Caco-2 (cell line): Measurements from ENCODE around the gene ERC1. TPM values are rescaled to one million over a fixed set of nuclear protein-coding genes. Genes with fewer than 3 reads are reported as not detected.

ENCODE experiments used
- BruUV-seq: library from RNA; stranded (reverse); fragments of 400-500 nt; replicated peaks from 2 replicates; lab custom pipeline; 2021; lab: Mats Ljungman, UMichigan
- CTCF ChIA-PET: fragments of 300-600 bp; sonication (Branson Sonifier 250); formaldehyde crosslinking; loops from one replicate; lab custom pipeline; 2022; ENCODE audit warnings: antibody characterized with exemption; lab: Charles Lee
- POLR2A ChIA-PET: fragments of 300-600 bp; sonication (Branson Sonifier 250); formaldehyde crosslinking; loops from one replicate; lab custom pipeline; 2022; ENCODE audit warnings: antibody characterized with exemption; lab: Charles Lee
- DNase-seq, 2 experiments: peaks; one replicate each; pipeline versions ENCODE4 v3.0.0 to v3.0.0-alpha.2; 2020 to 2022
- H3K27me3 ChIP-seq: replicated peaks from 2 replicates; pipeline ENCODE4 v1.6.0; 2011; ENCODE audit warnings: low read length; ENCODE audit not compliant: control insufficient read depth, insufficient read depth
- H3K36me3 ChIP-seq: 2 replicates; pipeline ENCODE4 v1.5.1; 2011; ENCODE audit warnings: low read length; ENCODE audit not compliant: control insufficient read depth, insufficient read depth
- H3K4me1 ChIP-seq: fragments of 250-450 bp; sonication (Bioruptor Pico); 2 replicates; pipeline ENCODE4 v1.5.1; 2020; ENCODE audit warnings: mild to moderate bottlenecking
- H3K4me3 ChIP-seq: 2 replicates; pipeline ENCODE4 v1.5.1; 2011; ENCODE audit warnings: low read depth, mild to moderate bottlenecking, control low read depth, low read length
- H3K9me3 ChIP-seq: fragments of 250-450 bp; sonication (Bioruptor Pico); 2 replicates; pipeline ENCODE4 v1.5.1; 2020; ENCODE audit warnings: mild to moderate bottlenecking, moderate library complexity
- H3K27ac Mint-ChIP-seq: one replicate; pipeline ENCODE4 v1.8.0; 2022; ENCODE audit warnings: mixed read lengths; ENCODE audit not compliant: unreplicated experiment
- H3K27me3 Mint-ChIP-seq: one replicate; pipeline ENCODE4 v1.8.0; 2022; ENCODE audit warnings: mixed read lengths; ENCODE audit not compliant: insufficient read depth, unreplicated experiment
- H3K36me3 Mint-ChIP-seq: one replicate; pipeline ENCODE4 v1.8.0; 2022; ENCODE audit warnings: mild to moderate bottlenecking, mixed read lengths; ENCODE audit not compliant: insufficient read depth, unreplicated experiment
- H3K4me1 Mint-ChIP-seq: one replicate; pipeline ENCODE4 v1.8.0; 2022; ENCODE audit warnings: low read depth, mixed read lengths; ENCODE audit not compliant: unreplicated experiment
- H3K4me3 Mint-ChIP-seq: one replicate; pipeline ENCODE4 v1.8.0; 2022; ENCODE audit warnings: mild to moderate bottlenecking, moderate library complexity, mixed read lengths; ENCODE audit not compliant: unreplicated experiment
- H3K9me3 Mint-ChIP-seq: one replicate; pipeline ENCODE4 v1.8.0; 2022; ENCODE audit warnings: mixed read lengths; ENCODE audit not compliant: unreplicated experiment
- CTCF ChIP-seq, 2 experiments: fragments of 200-600 bp in 1 of 2; IDR thresholded peaks; 1 replicate in 1 of 2; 2 replicates in 1 of 2; pipeline versions ENCODE4 v1.5.1 to v1.8.0; 2011 to 2022; ENCODE audit warnings: antibody characterized with exemption in 1 of 2, control low read depth in 1 of 2, inconsistent platforms in 1 of 2, low read depth in 1 of 2, low read length in 1 of 2, mild to moderate bottlenecking in 1 of 2, moderate library complexity in 1 of 2; ENCODE audit not compliant: insufficient read depth in 1 of 2, severe bottlenecking in 1 of 2, unreplicated experiment in 1 of 2
- intact Hi-C: fragments of 100-400 bp; cut with micrococcal nuclease; formaldehyde crosslinking; loops from one replicate; pipeline ENCODE4 v1.10.0; 2022; ENCODE audit not compliant: unreplicated experiment
- total RNA-seq: library from RNA; stranded (reverse); gene quantifications from 2 replicates; pipeline ENCODE4 v1.2.3, GENCODE V29; 2022

The ERC1 gene
- total RNA-seq, 1 experiment from 2014 or later, result 88.4 TPM

GRCh38 chr12:1324099-1324498 is 333.1 kb downstream of the ERC1 start:
- POLR2A ChIA-PET, result no interaction called here

GRCh38 chr12:1324910-1325309 is 333.9 kb downstream of the ERC1 start:
- ChIA-PET POLR2A (no interaction called here), CTCF (no interaction called here)
- peaks cover 5% of the 10 kb centered on the region; the same call in 1 of the 2 replicates for H3K4me1 ChIP-seq
- H3K4me1 Mint-ChIP-seq, result peaks cover 6% of the 10 kb centered on the region
- H3K36me3 ChIP-seq, result no peaks in the 10 kb centered on the region
- no peaks in the 10 kb centered on the region for H3K36me3 Mint-ChIP-seq
- no peaks in the 10 kb centered on the region for H3K27me3 ChIP-seq
- no TSS peak for BruUV-seq
- no peak for DNase-seq
- H3K9me3 Mint-ChIP-seq, result no peaks in the 10 kb centered on the region
- H3K27me3 Mint-ChIP-seq, result no peaks in the 10 kb centered on the region
- no peak overlapping the region for H3K4me3 ChIP-seq
- H3K4me3 Mint-ChIP-seq, result no peak overlapping the region
- H3K9me3 ChIP-seq, result no peaks in the 10 kb centered on the region
- TF ChIP-seq CTCF (IDR thresholded peaks at IDR 0.05; ENCODE audit: insufficient read depth in 1 of 2, low read depth in 1 of 2, low read length in 1 of 2, severe bottlenecking in 1 of 2, unreplicated experiment in 1 of 2), result no peak
- no peak overlapping the region for H3K27ac Mint-ChIP-seq
- intact Hi-C loops, result no loop called here

More at GRCh38 chr12:1324099-1324498, 333.1 kb downstream of the ERC1 start:
- no peaks in the 10 kb centered on the region for H3K27me3 Mint-ChIP-seq
- H3K4me3 ChIP-seq, result no peak overlapping the region
- H3K36me3 Mint-ChIP-seq, result no peaks in the 10 kb centered on the region
- H3K4me1 ChIP-seq, result no peaks in the 10 kb centered on the region
- no peaks in the 10 kb centered on the region for H3K9me3 ChIP-seq
- no peaks in the 10 kb centered on the region for H3K36me3 ChIP-seq
- no peaks in the 10 kb centered on the region for H3K27me3 ChIP-seq
- no peak for TF ChIP-seq CTCF (IDR thresholded peaks at IDR 0.05; ENCODE audit: insufficient read depth in 1 of 2, low read depth in 1 of 2, low read length in 1 of 2, severe bottlenecking in 1 of 2, unreplicated experiment in 1 of 2)
- CTCF ChIA-PET, result no interaction called here
- no peaks in the 10 kb centered on the region for H3K4me1 Mint-ChIP-seq
- no peak for DNase-seq
- no TSS peak for BruUV-seq
- no peak overlapping the region for H3K4me3 Mint-ChIP-seq
- no peak overlapping the region for H3K27ac Mint-ChIP-seq
- H3K9me3 Mint-ChIP-seq, result no peaks in the 10 kb centered on the region
- intact Hi-C loops, result no loop called here

DNA sequence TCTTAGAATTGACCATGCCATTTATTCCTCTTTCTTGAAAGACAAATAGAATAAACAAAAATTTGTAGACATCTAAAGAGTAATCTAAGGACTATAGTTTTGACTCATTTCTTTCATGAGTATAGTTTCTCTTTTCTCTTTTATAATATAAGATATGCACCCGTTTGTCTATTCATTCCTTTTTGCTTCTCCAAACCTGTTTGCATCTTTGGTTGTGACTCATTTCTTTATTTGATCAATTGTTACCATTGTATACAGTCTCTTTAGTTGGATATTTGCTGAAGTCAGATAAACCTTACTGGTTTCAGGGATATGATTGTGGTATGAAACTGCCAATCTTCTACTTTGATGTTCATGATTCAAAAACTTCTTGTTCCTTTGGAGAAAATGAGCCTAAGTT is 334.6 kb downstream of the ERC1 start:
- ChIA-PET POLR2A (no interaction called here), CTCF (no interaction called here)
- no peak overlapping the region for H3K27ac Mint-ChIP-seq
- Histone ChIP-seq H3K4me1 (peaks cover 5% of the 10 kb centered on the region; the same call in 1 of the 2 replicates), H3K4me3 (no peak overlapping the region), H3K36me3 (no peaks in the 10 kb centered on the region), H3K9me3 (no peaks in the 10 kb centered on the region), H3K27me3 (no peaks in the 10 kb centered on the region)
- DNase-seq, result no peak
- intact Hi-C loops, result no loop called here
- TF ChIP-seq CTCF (IDR thresholded peaks at IDR 0.05; ENCODE audit: insufficient read depth in 1 of 2, low read depth in 1 of 2, low read length in 1 of 2, severe bottlenecking in 1 of 2, unreplicated experiment in 1 of 2), result no peak
- no peaks in the 10 kb centered on the region for H3K36me3 Mint-ChIP-seq
- H3K4me1 Mint-ChIP-seq, result peaks cover 6% of the 10 kb centered on the region
- no peak overlapping the region for H3K4me3 Mint-ChIP-seq
- no TSS peak for BruUV-seq
- H3K27me3 Mint-ChIP-seq, result no peaks in the 10 kb centered on the region
- no peaks in the 10 kb centered on the region for H3K9me3 Mint-ChIP-seq
